Neuronal stem cell (in vitro differentiated cells): ENCODE results near the gene RNF149.
A peak's percentile ranks its signal among the peaks of the same experiment; 100 is the strongest.

Experiments used
- DNase-seq: peaks from one replicate; pipeline ENCODE4 v3.0.0-alpha.2; 2013; ENCODE audit warnings: low spot score
- H2AFZ ChIP-seq: one replicate; pipeline ENCODE4 v1.6.1; 2013; ENCODE audit warnings: mild to moderate bottlenecking, low read length, inconsistent platforms
- H2AK5ac ChIP-seq: 2 replicates; pipeline ENCODE4 v1.6.1; 2013; ENCODE audit warnings: low read depth, mild to moderate bottlenecking, inconsistent platforms, low read length, moderate library complexity, mixed read lengths
- H2BK120ac ChIP-seq: 2 replicates; pipeline ENCODE4 v1.6.1; 2013; ENCODE audit warnings: low read depth, mild to moderate bottlenecking, inconsistent platforms, low read length, moderate library complexity, mixed read lengths
- H2BK12ac ChIP-seq: one replicate; pipeline ENCODE4 v1.6.1; 2013; ENCODE audit warnings: low read length, inconsistent platforms
- H2BK15ac ChIP-seq: 2 replicates; pipeline ENCODE4 v1.6.1; 2013; ENCODE audit warnings: mild to moderate bottlenecking, low read length, inconsistent platforms, mixed read lengths
- H2BK5ac ChIP-seq: one replicate; pipeline ENCODE4 v1.6.1; 2013; ENCODE audit warnings: inconsistent platforms, mild to moderate bottlenecking, low read length, moderate library complexity
- H3K14ac ChIP-seq: one replicate; pipeline ENCODE4 v1.6.1; 2013; ENCODE audit warnings: low read length, inconsistent platforms
- H3K18ac ChIP-seq: 2 replicates; pipeline ENCODE4 v1.6.1; 2013; ENCODE audit warnings: low read length, inconsistent platforms
- H3K23ac ChIP-seq: 2 replicates; pipeline ENCODE4 v1.6.1; 2013; ENCODE audit warnings: low read depth, mild to moderate bottlenecking, mixed read lengths, low read length, inconsistent platforms; ENCODE audit not compliant: poor library complexity
- H3K27ac ChIP-seq: replicated peaks from 3 replicates; pipeline ENCODE4 v1.5.1; 2013; ENCODE audit warnings: low read length, inconsistent platforms
- H3K27me3 ChIP-seq, 3 experiments: 2 replicates each; pipeline ENCODE4 v1.6.1; 2013; ENCODE audit warnings: low read length in 3 of 3, mild to moderate bottlenecking in 2 of 3, inconsistent platforms in 1 of 3, low read depth in 1 of 3, mixed read lengths in 1 of 3, moderate library complexity in 1 of 3; ENCODE audit not compliant: control insufficient read depth in 3 of 3, insufficient read depth in 3 of 3
- H3K36me3 ChIP-seq, 2 donors: replicated peaks in 1 of 2; 2 replicates each; pipeline ENCODE4 v1.6.1; 2013; ENCODE audit warnings: low read length in 2 of 2; ENCODE audit not compliant: control insufficient read depth in 2 of 2, insufficient read depth in 2 of 2
- H3K4ac ChIP-seq: 2 replicates; pipeline ENCODE4 v1.6.1; 2013; ENCODE audit warnings: inconsistent platforms, mild to moderate bottlenecking, low read length, moderate library complexity
- H3K4me1 ChIP-seq, 2 donors: 1 replicate in 1 of 2; 2 replicates in 1 of 2; pipeline ENCODE4 v1.6.1; 2013; ENCODE audit warnings: low read length in 2 of 2, low read depth in 1 of 2; ENCODE audit not compliant: control insufficient read depth in 2 of 2, insufficient read depth in 1 of 2
- H3K4me2 ChIP-seq: one replicate; pipeline ENCODE4 v1.6.1; 2013; ENCODE audit warnings: mild to moderate bottlenecking, low read length, inconsistent platforms; ENCODE audit not compliant: insufficient read depth, poor library complexity, severe bottlenecking
- H3K4me3 ChIP-seq, 2 donors: 2 replicates each; pipeline ENCODE4 v1.5.1; 2013; ENCODE audit warnings: low read length in 2 of 2, mild to moderate bottlenecking in 2 of 2, inconsistent platforms in 1 of 2, moderate library complexity in 1 of 2
- H3K79me1 ChIP-seq: one replicate; pipeline ENCODE4 v1.6.1; 2013; ENCODE audit warnings: low read depth, mild to moderate bottlenecking, inconsistent platforms, low read length, moderate library complexity
- H3K9ac ChIP-seq: one replicate; pipeline ENCODE4 v1.6.1; 2013; ENCODE audit warnings: mild to moderate bottlenecking, low read depth, low read length, inconsistent platforms; ENCODE audit not compliant: poor library complexity
- H3K9me3 ChIP-seq, 2 donors: replicated peaks in 1 of 2; 2 replicates each; pipeline versions ENCODE3 to v1.6.1; 2013; ENCODE audit warnings: low read length in 2 of 2, mild to moderate bottlenecking in 2 of 2, inconsistent platforms in 1 of 2, low read depth in 1 of 2, mixed read lengths in 1 of 2, moderate library complexity in 1 of 2; ENCODE audit not compliant: control insufficient read depth in 2 of 2, insufficient read depth in 1 of 2
- H4K8ac ChIP-seq: one replicate; pipeline ENCODE4 v1.6.1; 2013; ENCODE audit warnings: low read depth, mild to moderate bottlenecking, inconsistent platforms, low read length, moderate library complexity
- H4K91ac ChIP-seq: one replicate; pipeline ENCODE4 v1.6.1; 2013; ENCODE audit warnings: low read length, low read depth, mild to moderate bottlenecking, inconsistent platforms; ENCODE audit not compliant: poor library complexity
- WGBS, 2 donors: extraction: QIAGEN DNeasy Blood & Tissue Kit; methylation state at CpG; one replicate each; pipeline ENCODE4 v1.1.7; 2013; ENCODE audit warnings: missing lambda C conversion rate in 2 of 2, mixed read lengths in 1 of 2; ENCODE audit not compliant: insufficient read length in 2 of 2, insufficient replicate concordance in 1 of 2; ENCODE audit errors: extremely low coverage in 2 of 2; 5-methylcytosine and 5-hydroxymethylcytosine counted together

Gene RNF149

DNA sequence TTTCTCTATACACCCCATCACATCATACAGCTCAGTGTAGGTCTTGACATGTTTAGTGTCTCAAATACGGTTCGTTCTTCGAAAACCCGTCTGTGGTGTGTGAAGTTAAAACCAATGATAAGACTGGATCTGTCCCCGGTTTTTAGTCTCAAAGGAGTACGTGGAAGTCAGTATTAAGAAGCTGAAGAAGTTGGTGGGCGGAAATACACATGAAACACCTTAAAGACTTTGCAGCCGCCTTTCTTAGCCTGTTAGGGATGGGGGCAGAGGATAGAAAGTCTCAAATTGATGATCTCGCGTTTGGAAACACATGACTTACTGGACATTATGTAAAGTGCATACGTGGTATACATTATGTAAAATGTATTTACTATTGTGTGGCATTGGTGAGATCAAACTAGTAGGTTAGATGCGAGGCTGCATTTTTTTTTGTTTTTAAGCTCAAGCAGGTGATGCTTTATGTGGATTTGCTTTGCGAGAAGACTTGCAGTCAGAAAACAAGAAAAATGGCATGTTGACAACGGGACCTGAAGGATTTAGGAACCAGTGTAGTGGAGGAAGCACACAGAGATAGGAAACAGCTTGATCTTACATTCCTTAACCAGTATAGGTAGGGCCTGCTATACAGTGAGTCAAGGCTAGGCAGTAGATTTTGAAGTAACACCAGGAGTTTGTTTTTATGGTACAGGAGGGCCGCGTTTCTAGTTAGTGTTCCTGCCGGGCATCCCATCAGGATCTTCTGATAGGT is 54.6 kb downstream of the RNF149 start:
- H2BK15ac ChIP-seq = no peak overlapping the region
- no peak overlapping the region for H3K9ac ChIP-seq
- no peak overlapping the region for H4K91ac ChIP-seq
- H3K4ac ChIP-seq = no peak overlapping the region
- no peak overlapping the region for H3K18ac ChIP-seq
- H3K9me3 ChIP-seq = peaks cover 0 to 4% of the 10 kb centered on the region in 2 donors
- H4K8ac ChIP-seq = no peak overlapping the region
- no peak overlapping the region for H2BK5ac ChIP-seq
- no peak overlapping the region for H3K23ac ChIP-seq
- no peak overlapping the region for H2AK5ac ChIP-seq
- WGBS, 2 donors = no CpG with 5 or more reads among the region's 17 CpGs
- peak overlapping the region; percentile 88 for H3K4me2 ChIP-seq
- no peak overlapping the region for H2BK120ac ChIP-seq
- peaks cover 3% of the 10 kb centered on the region for H3K79me1 ChIP-seq
- peaks cover 1 to 28% of the 10 kb centered on the region in 2 donors for H3K36me3 ChIP-seq
- peak overlapping the region; percentile 97 to 100 for H3K4me3 ChIP-seq
- no peak for DNase-seq
- H3K4me1 ChIP-seq = peaks cover 9 to 10% of the 10 kb centered on the region in 2 donors
- no peaks in the 10 kb centered on the region for H3K27me3 ChIP-seq
- no peak overlapping the region for H2BK12ac ChIP-seq
- no peak overlapping the region for H3K14ac ChIP-seq
- no peak overlapping the region for H3K27ac ChIP-seq
- H2AFZ ChIP-seq = peak overlapping the region; percentile 95

DNA sequence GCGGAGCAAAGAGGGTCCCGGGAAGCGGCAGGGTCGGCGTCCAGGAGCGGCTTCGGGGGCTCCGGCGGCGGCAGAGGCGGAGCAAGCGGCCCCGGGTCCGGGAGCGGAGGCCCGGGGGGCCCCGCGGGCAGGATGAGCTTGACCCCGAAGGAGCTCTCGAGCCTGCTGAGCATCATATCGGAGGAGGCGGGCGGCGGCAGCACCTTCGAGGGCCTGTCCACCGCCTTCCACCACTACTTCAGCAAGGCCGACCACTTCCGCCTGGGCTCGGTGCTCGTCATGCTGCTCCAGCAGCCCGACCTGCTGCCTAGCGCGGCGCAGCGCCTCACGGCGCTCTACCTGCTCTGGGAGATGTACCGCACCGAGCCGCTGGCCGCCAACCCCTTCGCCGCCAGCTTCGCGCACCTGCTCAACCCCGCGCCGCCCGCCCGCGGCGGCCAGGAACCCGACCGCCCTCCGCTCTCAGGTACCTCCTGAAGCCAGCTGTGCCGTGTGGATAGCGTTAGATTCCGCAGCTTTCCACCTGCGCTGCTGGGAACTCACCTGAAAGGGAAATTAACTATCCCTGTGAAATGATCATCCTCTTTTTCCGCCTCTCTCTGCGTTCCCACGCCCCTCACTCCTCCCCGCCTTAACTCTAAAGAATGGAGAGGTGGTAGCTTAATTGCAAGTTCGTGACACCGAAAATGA is 55.3 kb downstream of the RNF149 start:
- WGBS, 2 donors = no CpG with 5 or more reads among the region's 65 CpGs
- Histone ChIP-seq H2BK5ac (no peak overlapping the region), H2BK120ac (no peak overlapping the region), H3K9ac (peak overlapping the region; percentile 85), H3K4ac (no peak overlapping the region), H2AFZ (peak overlapping the region; percentile 95), H2AK5ac (no peak overlapping the region), H3K14ac (peak overlapping the region; percentile 89), H2BK15ac (no peak overlapping the region), H3K18ac (peak overlapping the region; percentile 97), H3K27ac (peak overlapping the region; percentile 72), H3K4me1 (peaks cover 9 to 10% of the 10 kb centered on the region in 2 donors), H3K79me1 (peaks cover 2% of the 10 kb centered on the region), H3K27me3 (no peaks in the 10 kb centered on the region), H3K23ac (peak overlapping the region; percentile 97), H4K91ac (no peak overlapping the region), H3K36me3 (peaks cover 1 to 21% of the 10 kb centered on the region in 2 donors), H4K8ac (no peak overlapping the region), H2BK12ac (peak overlapping the region; percentile 84), H3K9me3 (no peaks in the 10 kb centered on the region), H3K4me2 (peak overlapping the region; percentile 88), H3K4me3 (peak overlapping the region; percentile 97 to 100)
- no peak for DNase-seq

DNA sequence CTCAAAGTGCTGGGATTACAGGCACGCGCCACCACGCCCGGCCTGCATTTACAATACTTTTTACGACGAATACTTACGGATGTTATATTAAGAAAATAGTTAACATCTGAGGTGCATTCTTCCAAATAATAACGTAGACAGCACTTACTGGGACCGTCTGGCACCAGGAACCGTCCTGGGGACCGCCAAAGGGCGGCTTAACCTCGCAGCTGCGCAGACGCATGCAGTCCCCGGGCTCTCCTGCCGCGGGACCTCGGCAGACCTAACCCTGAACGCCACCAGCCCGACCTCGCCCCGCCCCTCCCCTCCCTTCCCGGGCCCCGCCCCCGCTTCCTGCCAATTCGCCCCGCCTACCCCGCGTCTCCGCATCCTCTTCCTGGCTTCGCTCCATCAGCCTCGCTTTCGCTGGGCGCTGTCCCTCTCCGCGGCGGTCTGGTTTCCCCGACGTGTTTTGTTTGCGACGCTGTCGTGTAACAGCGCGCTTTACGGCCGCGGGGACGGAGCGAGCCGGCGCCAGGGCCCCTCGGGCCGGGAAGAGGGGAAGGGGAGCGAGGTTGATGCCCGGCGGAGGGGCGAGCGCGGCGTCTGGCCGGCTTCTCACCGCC is 56.0 kb downstream of the RNF149 start, which contains the start of gene CNOT11:
CNOT11 (plus strand) TSS at position 479 of the 605 bp plus-strand sequence; CDS start at position 558, 79 bp downstream.
- Histone ChIP-seq H2BK12ac (peak within 1 kb of the TSS; percentile 84), H3K4ac (no peak within 1 kb of the TSS), H4K8ac (no peak within 1 kb of the TSS), H2BK120ac (no peak within 1 kb of the TSS), H3K4me2 (peak within 1 kb of the TSS; percentile 88), H3K9ac (peak within 1 kb of the TSS; percentile 85), H3K18ac (peak within 1 kb of the TSS; percentile 97), H3K79me1 (peaks cover 2% of the 10 kb centered on the region), H3K4me3 (peak within 1 kb of the TSS; percentile 97 to 100), H3K27me3 (no peaks in the 10 kb centered on the region), H3K36me3 (peaks cover 0 to 14% of the 10 kb centered on the region in 2 donors), H3K14ac (peak within 1 kb of the TSS; percentile 89), H2BK5ac (no peak within 1 kb of the TSS), H2BK15ac (no peak within 1 kb of the TSS), H2AFZ (peak within 1 kb of the TSS; percentile 95), H2AK5ac (no peak within 1 kb of the TSS), H3K4me1 (peaks cover 9 to 10% of the 10 kb centered on the region in 2 donors), H3K9me3 (no peaks in the 10 kb centered on the region), H3K27ac (peak within 1 kb of the TSS; percentile 72), H3K23ac (peak within 1 kb of the TSS; percentile 97), H4K91ac (no peak within 1 kb of the TSS)
- DNase-seq = peak; percentile 98
- WGBS, 2 donors = no CpG with 5 or more reads among the region's 63 CpGs
